ENCODE results near the gene MBOAT1. TPM values are rescaled to one million over a fixed set of nuclear protein-coding genes. Genes with fewer than 3 reads are reported as not detected.

The MBOAT1 gene
- total and polyA plus RNA-seq, 2 experiments from 2014 or later = 0.74 to 10.4 TPM

- Histone ChIP-seq H4K20me1 (ENCODE audit: insufficient read depth, poor library complexity, severe bottlenecking) (no peaks in the 10 kb centered on the region), H3K79me2 (no peaks in the 10 kb centered on the region), H3K9me3 (ENCODE audit: low read depth) (no peaks in the 10 kb centered on the region), H3K4me1 (ENCODE audit: insufficient read depth) (no peaks in the 10 kb centered on the region), H3K4me3 (no peak overlapping the region), H3K27ac (no peak overlapping the region), H3K4me2 (no peak overlapping the region), H2AFZ (no peak overlapping the region), H3K36me3 (replicated peaks; ENCODE audit: insufficient read depth, low read depth) (no peaks in the 10 kb centered on the region), H3K9me2 (replicated peaks; ENCODE audit: insufficient read depth) (no peaks in the 10 kb centered on the region), H3K27me3 (no peaks in the 10 kb centered on the region)
- TF ChIP-seq CTCF (IDR thresholded peaks at IDR 0.05; ENCODE audit: poor library complexity) = peak; percentile 80
- TF ChIP-seq EZH2phosphoT487 (IDR thresholded peaks at IDR 0.05; ENCODE audit: low read depth, severe bottlenecking, unreplicated experiment) = no peak
- TF ChIP-seq EZH2 (IDR thresholded peaks at IDR 0.05; ENCODE audit: borderline replicate concordance) = no peak
- DNase-seq (ENCODE audit: low spot score) = peak; percentile 46
- 4% methylated on average over 1 of the region's 1 CpG for WGBS (ENCODE audit: low lambda C conversion rate, missing lambda C conversion rate)
These were observed 120.2 kb downstream of the MBOAT1 start for GRCh38 chr6:20092071-20092566.

- Histone ChIP-seq H3K4me2 (no peak overlapping the region), H4K20me1 (ENCODE audit: insufficient read depth, poor library complexity, severe bottlenecking) (no peaks in the 10 kb centered on the region), H3K4me1 (ENCODE audit: insufficient read depth) (no peaks in the 10 kb centered on the region), H3K27me3 (no peaks in the 10 kb centered on the region), H3K36me3 (replicated peaks; ENCODE audit: insufficient read depth, low read depth) (no peaks in the 10 kb centered on the region), H3K27ac (no peak overlapping the region), H3K9me2 (replicated peaks; ENCODE audit: insufficient read depth) (no peaks in the 10 kb centered on the region), H3K79me2 (no peaks in the 10 kb centered on the region), H2AFZ (no peak overlapping the region), H3K9me3 (ENCODE audit: low read depth) (no peaks in the 10 kb centered on the region), H3K4me3 (no peak overlapping the region)
- TF ChIP-seq EZH2phosphoT487 (IDR thresholded peaks at IDR 0.05; ENCODE audit: low read depth, severe bottlenecking, unreplicated experiment) (no peak), CTCF (IDR thresholded peaks at IDR 0.05; ENCODE audit: poor library complexity) (no peak), EZH2 (IDR thresholded peaks at IDR 0.05; ENCODE audit: borderline replicate concordance) (no peak)
- no peak for DNase-seq (ENCODE audit: low spot score)
These were observed 125.3 kb downstream of the MBOAT1 start for GRCh38 chr6:20086992-20087391.

DNA sequence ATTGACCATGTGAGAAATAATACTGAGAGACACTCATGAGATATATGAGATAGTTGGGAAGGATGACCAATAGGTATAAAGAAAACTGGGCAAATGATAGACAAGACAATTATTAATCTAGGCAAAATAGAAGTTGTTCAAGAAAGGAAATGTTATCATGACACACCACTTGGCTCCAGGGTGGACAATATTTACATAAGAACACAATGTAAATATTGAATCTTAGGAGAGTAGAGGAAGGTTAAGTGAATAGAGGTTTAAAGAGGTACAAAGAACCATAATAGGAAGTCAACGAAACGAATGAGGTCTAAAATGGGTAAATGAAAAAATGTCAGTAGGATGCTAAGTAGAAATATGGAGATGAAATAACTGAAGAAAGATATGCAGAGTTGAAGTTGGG, 126.5 kb downstream of the MBOAT1 start:
- Histone ChIP-seq H3K4me2 (no peak overlapping the region), H3K79me2 (no peaks in the 10 kb centered on the region), H3K27ac (no peak overlapping the region), H3K4me3 (no peak overlapping the region), H3K4me1 (ENCODE audit: insufficient read depth) (no peaks in the 10 kb centered on the region), H3K36me3 (replicated peaks; ENCODE audit: insufficient read depth, low read depth) (no peaks in the 10 kb centered on the region), H3K9me3 (ENCODE audit: low read depth) (no peaks in the 10 kb centered on the region), H3K27me3 (no peaks in the 10 kb centered on the region), H2AFZ (no peak overlapping the region), H3K9me2 (replicated peaks; ENCODE audit: insufficient read depth) (no peaks in the 10 kb centered on the region), H4K20me1 (ENCODE audit: insufficient read depth, poor library complexity, severe bottlenecking) (no peaks in the 10 kb centered on the region)
- TF ChIP-seq CTCF (IDR thresholded peaks at IDR 0.05; ENCODE audit: poor library complexity) (no peak), EZH2 (IDR thresholded peaks at IDR 0.05; ENCODE audit: borderline replicate concordance) (no peak), EZH2phosphoT487 (IDR thresholded peaks at IDR 0.05; ENCODE audit: low read depth, severe bottlenecking, unreplicated experiment) (no peak)
- DNase-seq (ENCODE audit: low spot score) = no peak
- WGBS (ENCODE audit: low lambda C conversion rate, missing lambda C conversion rate) = 79% methylated on average over 2 of the region's 2 CpGs

DNA sequence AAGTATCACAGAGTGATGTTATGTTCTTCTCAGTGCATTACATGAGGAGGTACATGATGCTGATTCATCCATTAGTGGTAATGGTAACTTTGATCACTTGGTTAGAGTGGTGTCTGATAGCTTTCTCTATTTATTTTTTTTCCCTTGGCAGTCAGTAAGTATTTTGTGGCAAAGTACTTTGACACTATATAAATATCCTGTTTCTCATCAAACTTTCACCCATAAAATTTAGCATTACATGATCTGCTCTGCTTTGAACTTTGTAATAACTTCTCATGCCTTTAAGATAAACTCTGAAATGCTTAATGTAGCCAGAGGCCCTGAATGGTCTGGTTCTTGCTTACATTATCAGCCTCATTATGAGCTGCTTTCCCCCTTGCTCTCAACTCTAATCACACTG, 127.9 kb downstream of the MBOAT1 start:
- Histone ChIP-seq H3K9me3 (ENCODE audit: low read depth) (no peaks in the 10 kb centered on the region), H3K4me1 (ENCODE audit: insufficient read depth) (no peaks in the 10 kb centered on the region), H3K36me3 (replicated peaks; ENCODE audit: insufficient read depth, low read depth) (no peaks in the 10 kb centered on the region), H2AFZ (no peak overlapping the region), H3K4me2 (no peak overlapping the region), H4K20me1 (ENCODE audit: insufficient read depth, poor library complexity, severe bottlenecking) (no peaks in the 10 kb centered on the region), H3K4me3 (no peak overlapping the region), H3K27me3 (no peaks in the 10 kb centered on the region), H3K9me2 (replicated peaks; ENCODE audit: insufficient read depth) (no peaks in the 10 kb centered on the region), H3K79me2 (no peaks in the 10 kb centered on the region), H3K27ac (no peak overlapping the region)
- no peak for TF ChIP-seq EZH2phosphoT487 (IDR thresholded peaks at IDR 0.05; ENCODE audit: low read depth, severe bottlenecking, unreplicated experiment)
- no peak for TF ChIP-seq EZH2 (IDR thresholded peaks at IDR 0.05; ENCODE audit: borderline replicate concordance)
- no peak for TF ChIP-seq CTCF (IDR thresholded peaks at IDR 0.05; ENCODE audit: poor library complexity)
- DNase-seq (ENCODE audit: low spot score) = no peak

Data from hepatocyte (in vitro differentiated cells).